Measurements from ENCODE around the gene ADAMTS2.
A peak's percentile ranks its signal among the peaks of the same experiment; 100 is the strongest.

DNA sequence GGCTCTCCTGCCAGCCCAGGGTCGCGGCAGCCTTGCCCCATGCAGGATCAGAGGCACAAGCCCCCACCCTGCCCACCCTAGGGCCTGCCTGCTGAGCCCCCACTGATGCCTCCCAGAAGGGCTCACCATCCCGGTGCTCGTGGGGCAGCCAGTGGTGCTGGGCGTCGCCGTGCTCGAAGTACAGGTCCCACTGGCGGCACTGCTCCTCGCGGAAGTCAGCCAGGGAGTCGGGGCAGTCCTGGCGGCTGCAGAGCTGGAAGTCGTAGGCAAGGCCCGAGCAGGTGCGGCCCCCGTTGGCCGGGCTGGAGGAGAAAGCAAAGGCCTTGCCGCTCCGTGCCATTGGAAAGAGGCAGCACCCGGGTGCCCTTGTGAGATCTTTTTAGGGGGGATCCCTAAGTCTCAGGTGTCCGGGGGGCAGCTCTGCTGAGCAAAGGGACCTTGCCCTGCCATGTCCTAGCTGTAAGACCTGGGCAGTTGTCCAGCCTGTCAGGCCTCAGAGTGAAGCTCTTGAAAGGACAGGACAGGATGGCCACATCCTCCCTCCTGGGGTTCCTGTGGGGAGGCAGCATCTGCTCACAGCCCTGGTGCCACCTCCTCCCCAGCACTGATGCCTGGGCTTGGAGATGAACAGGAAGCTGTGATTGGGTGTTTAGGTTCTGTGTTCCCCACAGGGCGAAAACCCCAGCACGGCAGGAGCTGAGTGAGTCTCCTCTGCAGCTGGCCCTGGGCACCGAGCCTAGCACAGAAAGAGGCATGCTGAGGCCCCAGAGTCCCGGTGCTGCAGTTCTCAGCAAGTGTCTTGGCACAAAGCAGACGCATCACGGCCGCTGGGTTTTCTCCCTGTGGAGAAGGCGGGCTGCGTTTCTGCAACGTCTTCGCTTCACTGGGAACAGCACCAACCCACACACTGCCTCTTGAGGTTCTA, 207.4 kb downstream of the ADAMTS2 start:
- TF ChIP-seq, protein P1, sequence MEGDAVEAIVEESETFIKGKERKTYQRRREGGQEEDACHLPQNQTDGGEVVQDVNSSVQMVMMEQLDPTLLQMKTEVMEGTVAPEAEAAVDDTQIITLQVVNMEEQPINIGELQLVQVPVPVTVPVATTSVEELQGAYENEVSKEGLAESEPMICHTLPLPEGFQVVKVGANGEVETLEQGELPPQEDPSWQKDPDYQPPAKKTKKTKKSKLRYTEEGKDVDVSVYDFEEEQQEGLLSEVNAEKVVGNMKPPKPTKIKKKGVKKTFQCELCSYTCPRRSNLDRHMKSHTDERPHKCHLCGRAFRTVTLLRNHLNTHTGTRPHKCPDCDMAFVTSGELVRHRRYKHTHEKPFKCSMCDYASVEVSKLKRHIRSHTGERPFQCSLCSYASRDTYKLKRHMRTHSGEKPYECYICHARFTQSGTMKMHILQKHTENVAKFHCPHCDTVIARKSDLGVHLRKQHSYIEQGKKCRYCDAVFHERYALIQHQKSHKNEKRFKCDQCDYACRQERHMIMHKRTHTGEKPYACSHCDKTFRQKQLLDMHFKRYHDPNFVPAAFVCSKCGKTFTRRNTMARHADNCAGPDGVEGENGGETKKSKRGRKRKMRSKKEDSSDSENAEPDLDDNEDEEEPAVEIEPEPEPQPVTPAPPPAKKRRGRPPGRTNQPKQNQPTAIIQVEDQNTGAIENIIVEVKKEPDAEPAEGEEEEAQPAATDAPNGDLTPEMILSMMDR (IDR thresholded peaks at IDR 0.05 in 8 of 11, conservative IDR thresholded peaks at IDR 0.05 in 3 of 11): no peak
- peak in 1 of 3 donors; percentile 14 for TF ChIP-seq POLR2AphosphoS5 (IDR thresholded peaks at IDR 0.05)
- TF ChIP-seq POLR2A (IDR thresholded peaks at IDR 0.05): no peak
